ENCODE results near the gene UBTF. TPM values are rescaled to one million over a fixed set of nuclear protein-coding genes. Genes with fewer than 3 reads are reported as not detected.
"Not testable (repeated sequence)": the region's sequence is repeated elsewhere in the genome, so short reads cannot be mapped to it uniquely, and the experiment has no call there.

The UBTF gene
- total RNA-seq, 4 donors from 2014 or later, result 38.9 to 57.4 (median 51.0) TPM

DNA sequence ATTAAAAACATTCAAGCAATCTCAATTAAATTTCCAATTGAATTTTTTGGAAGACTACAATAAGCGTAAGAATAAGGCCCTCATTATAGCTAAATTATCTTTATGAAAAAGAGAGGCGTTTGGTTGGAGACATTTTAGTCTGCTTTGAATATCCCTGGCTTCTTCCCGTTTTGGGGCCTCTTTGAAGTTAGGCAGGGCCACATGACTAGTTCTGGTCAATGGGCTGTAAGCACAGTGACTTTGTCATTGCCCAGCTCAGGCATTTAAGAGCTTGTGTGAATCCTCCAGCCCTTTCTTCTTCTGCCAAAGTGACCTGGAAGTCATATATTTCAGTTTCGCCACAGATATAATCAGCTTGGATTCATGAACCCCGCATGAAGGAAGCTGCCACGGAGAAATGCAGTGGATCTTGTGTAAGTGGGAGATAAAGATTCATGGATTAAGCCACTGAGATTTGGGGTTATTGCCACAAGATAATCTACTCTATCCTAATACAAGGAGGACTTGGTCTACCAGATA, 21.7 kb upstream of the UBTF start:
- H3K4me3 ChIP-seq, result no peak overlapping the region
- no peak for DNase-seq
- H3K4me1 ChIP-seq, result peaks cover 0 to 9% (median 1%) of the 10 kb centered on the region in 3 donors
- no peaks in the 10 kb centered on the region for H3K36me3 ChIP-seq
- TF ChIP-seq, protein P1, sequence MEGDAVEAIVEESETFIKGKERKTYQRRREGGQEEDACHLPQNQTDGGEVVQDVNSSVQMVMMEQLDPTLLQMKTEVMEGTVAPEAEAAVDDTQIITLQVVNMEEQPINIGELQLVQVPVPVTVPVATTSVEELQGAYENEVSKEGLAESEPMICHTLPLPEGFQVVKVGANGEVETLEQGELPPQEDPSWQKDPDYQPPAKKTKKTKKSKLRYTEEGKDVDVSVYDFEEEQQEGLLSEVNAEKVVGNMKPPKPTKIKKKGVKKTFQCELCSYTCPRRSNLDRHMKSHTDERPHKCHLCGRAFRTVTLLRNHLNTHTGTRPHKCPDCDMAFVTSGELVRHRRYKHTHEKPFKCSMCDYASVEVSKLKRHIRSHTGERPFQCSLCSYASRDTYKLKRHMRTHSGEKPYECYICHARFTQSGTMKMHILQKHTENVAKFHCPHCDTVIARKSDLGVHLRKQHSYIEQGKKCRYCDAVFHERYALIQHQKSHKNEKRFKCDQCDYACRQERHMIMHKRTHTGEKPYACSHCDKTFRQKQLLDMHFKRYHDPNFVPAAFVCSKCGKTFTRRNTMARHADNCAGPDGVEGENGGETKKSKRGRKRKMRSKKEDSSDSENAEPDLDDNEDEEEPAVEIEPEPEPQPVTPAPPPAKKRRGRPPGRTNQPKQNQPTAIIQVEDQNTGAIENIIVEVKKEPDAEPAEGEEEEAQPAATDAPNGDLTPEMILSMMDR (IDR thresholded peaks at IDR 0.05), result no peak
- TF ChIP-seq POLR2A (IDR thresholded peaks at IDR 0.05), result no peak
- no peak overlapping the region for H3K27ac ChIP-seq
- H3K9me3 ChIP-seq, result no peaks in the 10 kb centered on the region
- intact Hi-C loops (cut with DNase I), result no loop called here
- WGBS, 2 donors, result 58 to 74% methylated on average over 6 of the region's 6 CpGs
- no peaks in the 10 kb centered on the region for H3K27me3 ChIP-seq

GRCh38 chr17:44237886-44238285, 18.4 kb upstream of the UBTF start:
- no CpG with 5 or more reads among the region's 28 CpGs for WGBS, 2 donors
- H3K27ac ChIP-seq; DNase-seq; H3K9me3 ChIP-seq; intact Hi-C loops (cut with DNase I); H3K27me3 ChIP-seq; H3K4me3 ChIP-seq; H3K36me3 ChIP-seq: not testable (repeated sequence)
- H3K4me1 ChIP-seq, result peaks cover 0 to 17% (median 0%) of the 10 kb centered on the region in 3 donors

DNA sequence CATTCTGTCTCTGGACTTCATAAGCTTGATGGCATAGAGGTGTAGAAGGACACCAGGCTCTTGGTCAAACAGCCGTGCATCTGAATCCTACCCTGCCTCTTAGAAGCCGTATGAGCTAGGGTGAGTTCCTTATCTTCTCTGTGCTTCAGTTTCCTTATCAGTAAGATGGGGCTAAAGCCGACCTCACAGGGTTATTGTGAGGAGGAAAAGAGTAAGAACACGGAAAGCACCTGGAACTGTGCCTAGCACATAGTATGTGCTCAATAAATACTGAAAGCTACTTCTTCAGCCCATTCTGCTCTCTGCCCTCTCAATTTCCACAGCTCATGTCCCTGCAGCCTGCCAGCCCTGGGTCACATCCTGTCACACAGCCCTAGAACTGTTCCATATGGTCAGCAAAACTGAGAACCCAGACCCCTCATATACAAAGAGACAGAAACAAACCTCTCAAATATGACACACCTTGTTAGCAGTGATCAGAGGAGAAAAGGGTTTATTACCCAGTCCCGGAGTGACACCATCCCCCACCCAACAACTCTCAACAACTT, 17.0 kb upstream of the UBTF start:
- WGBS, 2 donors, result 56 to 68% methylated on average over 5 of the region's 5 CpGs
- no peak for DNase-seq
- H3K4me3 ChIP-seq, result no peak overlapping the region
- no peak for TF ChIP-seq POLR2A (IDR thresholded peaks at IDR 0.05)
- TF ChIP-seq, protein P1 (IDR thresholded peaks at IDR 0.05), result no peak
- H3K9me3 ChIP-seq, result no peaks in the 10 kb centered on the region
- no peaks in the 10 kb centered on the region for H3K36me3 ChIP-seq
- H3K27ac ChIP-seq, result no peak overlapping the region
- peaks cover 0 to 17% (median 0%) of the 10 kb centered on the region in 3 donors for H3K4me1 ChIP-seq
- intact Hi-C loops (cut with DNase I), result no loop called here
- no peaks in the 10 kb centered on the region for H3K27me3 ChIP-seq

GRCh38 chr17:44235583-44235936, 16.1 kb upstream of the UBTF start:
- TF ChIP-seq POLR2A (IDR thresholded peaks at IDR 0.05), result no peak
- TF ChIP-seq, protein P1 (IDR thresholded peaks at IDR 0.05), result no peak
- H3K4me3 ChIP-seq, result no peak overlapping the region
- H3K9me3 ChIP-seq, result no peaks in the 10 kb centered on the region
- H3K4me1 ChIP-seq, result peaks cover 0 to 17% (median 0%) of the 10 kb centered on the region in 3 donors
- no peaks in the 10 kb centered on the region for H3K36me3 ChIP-seq
- 38 to 72% methylated on average over 4 to 5 of the region's 5 CpGs for WGBS, 2 donors
- intact Hi-C loops (cut with DNase I), result no loop called here
- DNase-seq, result no peak
- no peaks in the 10 kb centered on the region for H3K27me3 ChIP-seq
- H3K27ac ChIP-seq, result peak overlapping the region in 1 of 4 donors; percentile 25

- Histone ChIP-seq H3K27ac (no peak overlapping the region), H3K36me3 (no peaks in the 10 kb centered on the region)
- TF ChIP-seq, protein P1 (IDR thresholded peaks at IDR 0.05), result no peak
- TF ChIP-seq POLR2A (IDR thresholded peaks at IDR 0.05), result no peak
Observed at GRCh38 chr17:44233582-44233981, 14.1 kb upstream of the UBTF start.

More at GRCh38 chr17:44233582-44233981, 14.1 kb upstream of the UBTF start:
- Histone ChIP-seq H3K27me3 (no peaks in the 10 kb centered on the region), H3K4me3 (no peak overlapping the region), H3K4me1 (peaks cover 0 to 17% (median 0%) of the 10 kb centered on the region in 3 donors), H3K9me3 (no peaks in the 10 kb centered on the region)
- DNase-seq, result no peak
- 71% methylated on average over 5 of the region's 5 CpGs for WGBS, 2 donors
- intact Hi-C loops (cut with DNase I), result no loop called here
